Stimulated activated CD4-positive, alpha-beta T cell treated with anti-CD3 and anti-CD28 coated beads, Interleukin-4, amount 100 ng/mL, for 1 hour (primary cell): ENCODE measurements around the gene ATP6V1C2.
"Not testable (repeated sequence)": the region's sequence is repeated elsewhere in the genome, so short reads cannot be mapped to it uniquely, and the experiment has no call there.

Source experiments
- DNase-seq: peaks from one replicate; pipeline ENCODE4 v3.0.0-alpha.2; 2020

The ATP6V1C2 gene

DNA sequence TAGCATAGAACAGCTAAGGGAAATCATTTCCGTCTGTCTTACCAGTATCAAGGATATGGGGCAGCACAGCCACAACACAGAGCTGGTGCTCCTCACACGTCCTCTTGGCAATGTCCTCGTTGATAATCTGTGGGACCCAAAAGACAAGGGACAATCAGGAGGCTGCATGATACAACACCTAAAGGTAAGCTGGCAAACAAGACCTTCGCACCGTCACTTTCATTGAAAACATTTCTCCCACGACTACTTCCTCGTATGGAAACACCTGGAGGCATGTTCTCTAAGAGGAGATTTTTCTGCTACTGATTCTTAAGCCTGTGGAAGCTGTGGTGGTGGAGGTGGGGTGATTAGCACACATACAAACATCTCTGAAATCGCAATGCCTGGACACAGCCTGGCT, 67.4 kb downstream of the ATP6V1C2 start:
- no peak for DNase-seq

- no peak for DNase-seq
Observed at GRCh38 chr2:10790228-10790973, 69.0 kb downstream of the ATP6V1C2 start.

- no peak for DNase-seq
Observed at GRCh38 chr2:10792001-10792634, 70.7 kb downstream of the ATP6V1C2 start.

GRCh38 chr2:10792660-10793400, 71.4 kb downstream of the ATP6V1C2 start:
- DNase-seq, result no peak

DNA sequence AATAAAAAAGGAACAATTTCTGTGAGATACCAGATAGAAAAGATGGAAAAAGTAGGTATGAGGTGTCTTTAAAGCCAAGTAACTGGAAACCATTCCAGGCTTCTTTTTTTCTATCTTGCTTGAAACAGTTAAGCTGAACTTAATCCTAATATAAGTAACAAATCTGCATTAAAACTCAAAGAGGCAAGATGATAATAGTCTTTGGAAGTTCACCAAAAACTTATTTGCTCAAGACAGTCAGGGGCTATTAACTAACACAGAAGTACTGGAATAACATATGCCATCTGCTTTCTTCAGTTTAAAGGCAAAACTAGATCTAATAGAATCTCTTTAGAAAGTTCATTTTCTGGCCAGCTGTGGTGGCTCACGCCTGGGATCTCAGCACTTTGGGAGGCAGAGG, 72.4 kb downstream of the ATP6V1C2 start:
- DNase-seq, result no peak

DNA sequence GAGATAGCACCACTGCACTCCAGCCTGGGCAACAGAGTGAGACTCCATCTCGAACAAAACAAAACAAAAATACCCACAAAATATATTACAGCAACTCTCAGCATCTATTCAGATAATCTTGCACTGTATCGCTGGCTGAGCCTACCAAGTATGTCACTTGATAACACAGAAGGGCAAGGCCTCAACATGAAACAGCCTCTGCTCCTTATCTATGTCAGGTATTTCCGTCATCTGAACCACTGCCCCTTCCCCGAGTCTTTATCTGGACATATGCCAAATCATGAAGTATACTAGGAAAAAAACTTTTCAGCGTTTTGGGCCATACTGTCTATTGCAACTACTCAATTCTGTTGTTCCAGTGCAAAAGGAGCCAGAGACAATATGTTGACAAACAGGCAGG, 73.4 kb downstream of the ATP6V1C2 start:
- DNase-seq, result no peak

GRCh38 chr2:10795508-10796046, 74.1 kb downstream of the ATP6V1C2 start:
- no peak for DNase-seq

DNA sequence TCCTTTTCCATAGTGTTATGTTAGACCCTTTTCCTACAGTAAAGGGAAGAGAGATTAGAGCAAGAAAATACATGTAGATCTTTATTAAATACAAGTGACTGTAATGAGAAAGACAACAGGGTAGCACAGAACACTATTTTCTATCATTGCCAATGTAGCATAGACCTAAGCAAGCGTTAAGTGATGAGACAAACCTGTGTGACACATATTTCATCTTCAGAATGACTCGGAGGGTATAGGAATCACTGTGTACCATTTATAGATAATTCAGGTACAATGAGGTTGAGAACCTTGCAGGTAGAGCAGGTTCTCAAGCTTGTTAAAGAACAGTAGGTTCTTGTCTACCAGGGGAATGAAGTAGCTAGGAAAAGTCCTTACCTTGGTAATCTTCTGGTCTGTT, 75.3 kb downstream of the ATP6V1C2 start:
- DNase-seq, result no peak

GRCh38 chr2:10798783-10799182, 77.4 kb downstream of the ATP6V1C2 start:
- DNase-seq, result no peak

DNA sequence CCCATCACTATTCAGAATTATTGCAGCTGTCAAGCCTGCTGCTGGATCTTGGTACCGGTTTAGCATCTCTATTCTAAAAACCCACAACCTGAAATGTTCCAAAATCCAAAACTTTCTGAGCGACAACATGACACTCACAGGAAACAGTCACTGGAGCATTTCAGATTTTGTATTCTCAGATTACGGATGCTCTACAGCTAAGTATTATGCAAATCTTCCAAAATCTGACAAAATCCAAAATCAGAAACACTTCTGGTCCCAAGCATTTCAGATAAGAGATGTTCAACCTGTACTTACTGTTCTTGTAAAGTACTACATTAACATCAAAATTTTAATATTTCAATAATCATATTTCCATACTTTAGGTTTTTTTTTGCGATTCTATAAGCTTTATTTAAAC, 78.7 kb downstream of the ATP6V1C2 start:
- DNase-seq, result no peak

- DNase-seq, result no peak
Observed at GRCh38 chr2:10802657-10803056, 81.2 kb downstream of the ATP6V1C2 start.

- not testable (repeated sequence) for DNase-seq
Observed at GRCh38 chr2:10805990-10806389, 84.6 kb downstream of the ATP6V1C2 start.

GRCh38 chr2:10806543-10806942, 85.1 kb downstream of the ATP6V1C2 start:
- DNase-seq, result no peak

DNA sequence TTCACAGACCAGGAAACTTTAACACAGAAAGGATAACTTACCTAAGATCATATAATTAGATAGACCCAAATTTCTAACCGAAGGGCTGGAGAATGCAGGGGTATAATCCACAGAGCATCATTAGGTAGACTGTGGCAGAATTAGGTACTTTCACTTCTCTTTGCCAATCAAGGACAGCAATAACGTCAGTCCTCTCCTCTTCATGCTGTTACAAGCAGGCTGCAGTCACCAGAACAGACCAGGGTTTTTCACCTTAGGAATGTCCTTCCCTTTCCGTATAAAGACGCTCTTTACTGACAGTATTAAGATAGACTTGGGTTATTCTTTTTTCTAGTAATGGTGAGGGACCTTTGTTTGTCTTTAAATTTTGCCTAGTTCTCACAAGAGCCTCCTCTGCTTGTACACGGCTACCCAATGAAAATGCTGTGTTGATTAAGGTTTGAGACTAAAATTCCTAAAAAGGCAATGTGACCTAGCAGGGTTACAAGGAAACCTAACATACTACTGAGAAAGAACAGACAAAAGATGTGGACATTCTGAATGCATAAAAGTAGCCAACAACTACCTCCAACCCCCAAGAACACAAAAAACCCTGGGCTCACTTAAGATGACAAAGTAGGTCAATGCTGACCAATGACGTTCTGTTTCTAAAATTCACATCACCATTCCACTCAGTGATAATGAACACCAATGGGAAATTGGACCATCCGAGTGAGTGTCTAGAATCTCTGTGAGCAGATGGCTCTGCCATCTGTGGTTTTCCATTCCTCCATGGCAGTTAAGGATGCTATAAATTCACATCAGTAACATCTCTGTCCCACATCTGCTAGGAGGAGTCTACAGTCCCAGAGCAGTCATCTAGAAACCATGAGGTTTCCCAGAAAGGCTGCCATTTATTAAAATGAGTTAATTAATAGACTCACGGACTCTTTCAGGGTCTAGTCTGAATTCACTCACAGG, 89.1 kb downstream of the ATP6V1C2 start:
- DNase-seq, result no peak

- DNase-seq, result no peak
Observed at GRCh38 chr2:10811517-10811916, 90.1 kb downstream of the ATP6V1C2 start.

GRCh38 chr2:10812362-10813162, 91.1 kb downstream of the ATP6V1C2 start, which contains the start of gene PDIA6:
Gene PDIA6 (minus strand): TSS chr2:10812785. CDS start chr2:10812696, 89 bp downstream.
- DNase-seq, result peak; percentile 94

GRCh38 chr2:10813163-10814138, 92.0 kb downstream of the ATP6V1C2 start:
- DNase-seq, result not testable (repeated sequence)

DNA sequence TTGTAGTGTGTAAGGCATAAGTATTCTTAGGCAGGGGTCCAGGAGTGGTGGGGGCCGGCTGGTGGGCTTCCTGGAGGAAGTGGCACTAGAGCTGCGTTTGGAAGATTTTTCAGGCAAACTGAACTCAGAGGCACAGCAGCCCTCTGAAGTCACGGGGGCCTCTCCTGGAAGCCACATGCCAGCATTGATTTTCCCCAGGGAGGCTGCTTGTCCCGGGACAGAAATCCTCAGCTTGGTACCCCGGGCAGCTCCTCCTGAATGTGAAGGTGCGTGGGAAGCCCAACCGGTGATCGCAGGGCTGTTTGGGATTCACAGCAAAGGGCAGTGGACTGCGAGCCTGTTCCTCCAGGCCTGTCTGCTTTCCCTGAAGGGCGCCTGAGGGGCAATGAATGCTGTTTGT, 92.7 kb downstream of the ATP6V1C2 start:
- DNase-seq, result no peak

DNA sequence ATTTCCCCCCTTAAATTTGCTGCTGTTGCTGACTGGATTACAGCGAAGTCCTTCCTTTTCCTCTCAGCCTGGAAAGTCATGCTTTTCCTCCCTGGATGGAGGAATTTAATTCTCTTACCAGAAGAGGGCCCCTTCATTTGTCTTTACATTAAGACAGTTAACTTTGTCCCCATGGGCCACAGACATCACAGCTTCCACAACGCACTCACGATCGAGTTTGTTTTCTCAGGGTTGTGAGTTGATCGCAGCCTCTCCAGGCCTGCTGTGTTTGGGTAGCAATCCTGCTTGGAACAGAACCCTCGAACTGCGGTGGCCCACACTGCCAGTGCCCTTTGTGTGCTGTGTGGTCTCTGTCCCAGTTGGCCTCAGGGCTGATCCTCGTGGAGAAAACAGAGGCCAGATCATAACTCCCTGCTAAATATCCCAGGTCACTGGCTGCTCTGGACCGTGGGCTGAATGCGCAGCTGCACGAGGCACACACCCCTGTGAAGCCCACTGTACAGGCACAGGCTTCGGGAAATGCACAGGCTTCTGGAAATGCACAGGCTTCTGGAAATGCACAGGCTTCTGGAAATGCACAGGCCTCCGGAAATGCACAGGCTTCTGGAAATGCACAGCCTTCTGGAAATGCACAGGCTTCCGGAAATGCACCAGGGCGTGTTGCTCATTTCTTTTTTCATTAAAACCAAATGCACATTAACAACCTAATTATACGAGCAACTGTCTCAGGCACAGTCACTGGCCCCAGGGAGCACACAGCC, 93.3 kb downstream of the ATP6V1C2 start:
- DNase-seq, result no peak
